SW480 (cell line): ENCODE data around the gene SETD1B.
A peak's percentile ranks its signal among the peaks of the same experiment; 100 is the strongest.

Experiments used
- DNase-seq: peaks from one replicate; pipeline ENCODE4 v3.0.0-alpha.2; 2016; ENCODE audit warnings: low spot score

Gene SETD1B

GRCh38 chr12:121795034-121795968, 8.5 kb upstream of the SETD1B start:
- peak; percentile 66 for DNase-seq

- peak; percentile 93 for DNase-seq
These were observed 6.7 kb upstream of the SETD1B start for GRCh38 chr12:121796855-121797751.

- peak; percentile 68 for DNase-seq
These were observed 5.6 kb upstream of the SETD1B start for GRCh38 chr12:121797937-121798786.

GRCh38 chr12:121798787-121799155, 5.0 kb upstream of the SETD1B start:
- peak; percentile 8 for DNase-seq

- peak; percentile 90 for DNase-seq
These were observed 4.5 kb upstream of the SETD1B start for GRCh38 chr12:121799156-121799841.

GRCh38 chr12:121799842-121800693, 3.7 kb upstream of the SETD1B start:
- DNase-seq: peak; percentile 90

- DNase-seq: peak; percentile 66
These were observed 2.9 kb upstream of the SETD1B start for GRCh38 chr12:121800694-121801594.

- peak; percentile 22 for DNase-seq
These were observed 2.0 kb upstream of the SETD1B start for GRCh38 chr12:121801595-121802484.

GRCh38 chr12:121802485-121802842, 1.3 kb upstream of the SETD1B start:
- DNase-seq: no peak

- peak; percentile 96 for DNase-seq
These were observed 738 bp upstream of the SETD1B start for GRCh38 chr12:121802843-121803698.

GRCh38 chr12:121804417-121805111, 755 bp downstream of the SETD1B start:
- peak; percentile 50 for DNase-seq

GRCh38 chr12:121805171-121806008, 1.6 kb downstream of the SETD1B start:
- peak; percentile 29 for DNase-seq

- DNase-seq: no peak
These were observed 2.3 kb downstream of the SETD1B start for GRCh38 chr12:121806009-121806545.

- DNase-seq: no peak
These were observed 3.0 kb downstream of the SETD1B start for GRCh38 chr12:121806546-121807423.
